HepG2 (cell line): ENCODE measurements around the gene FAM110A. TPM values are rescaled to one million over a fixed set of nuclear protein-coding genes. Genes with fewer than 3 reads are reported as not detected.

ENCODE experiments used
- ATF7 ChIP-seq, 2 experiments: fragments of 450-650 bp in 1 of 2; sonication (generic) in 1 of 2; formaldehyde crosslinking in 1 of 2; IDR thresholded peaks; 2 replicates each; pipeline versions ENCODE4 v1.4.0 to v1.6.1; 2016 to 2020; ENCODE audit warnings: antibody characterized with exemption in 1 of 2, mild to moderate bottlenecking in 1 of 2, missing genetic modification reagents in 1 of 2
- CREB1 ChIP-seq, 2 experiments: fragments of 450-650 bp in 1 of 2; IDR thresholded peaks; 2 replicates each; pipeline ENCODE4 v1.6.1; 2016 to 2017; ENCODE audit warnings: control low read depth in 1 of 2, mild to moderate bottlenecking in 1 of 2, missing compliant biosample characterization in 1 of 2, missing genetic modification characterization in 1 of 2
- ETV6 ChIP-seq: sonication (generic); formaldehyde crosslinking; conservative IDR thresholded peaks from 2 replicates; pipeline ENCODE4 v1.4.0; 2020; ENCODE audit warnings: missing genetic modification reagents
- NKX3-1 ChIP-seq: sonication (generic); formaldehyde crosslinking; IDR thresholded peaks from 2 replicates; pipeline ENCODE4 v1.5.0; 2020; ENCODE audit warnings: missing genetic modification reagents
- PATZ1 ChIP-seq: sonication (generic); formaldehyde crosslinking; IDR thresholded peaks from 2 replicates; pipeline ENCODE4 v1.4.0; 2020; ENCODE audit warnings: missing genetic modification reagents
- PBX2 ChIP-seq: IDR thresholded peaks from 2 replicates; pipeline ENCODE4 v1.6.1; 2016; ENCODE audit warnings: control low read depth
- PCBP1 ChIP-seq: fragments of 200-400 bp; formaldehyde crosslinking; IDR thresholded peaks from 2 replicates; pipeline ENCODE4 v1.6.1; 2017; ENCODE audit warnings: mild to moderate bottlenecking, low read depth, low read length, borderline replicate concordance
- PRDM15 ChIP-seq: sonication (generic); formaldehyde crosslinking; IDR thresholded peaks from 2 replicates; pipeline ENCODE4 v1.4.0; 2020; ENCODE audit warnings: missing genetic modification reagents
- SALL2 ChIP-seq: sonication (generic); formaldehyde crosslinking; IDR thresholded peaks from 2 replicates; pipeline ENCODE4 v1.8.1; 2023; ENCODE audit warnings: mild to moderate bottlenecking, missing genetic modification reagents, inconsistent platforms
- ZBTB21 ChIP-seq: sonication (generic); formaldehyde crosslinking; IDR thresholded peaks from 2 replicates; pipeline ENCODE4 v1.4.0; 2020; ENCODE audit warnings: missing genetic modification reagents
- ZNF253 ChIP-seq: sonication (generic); formaldehyde crosslinking; IDR thresholded peaks from 2 replicates; pipeline ENCODE4 v1.8.0; 2022; ENCODE audit warnings: mild to moderate bottlenecking, missing genetic modification reagents, borderline replicate concordance
- ZNF83 ChIP-seq: sonication (generic); formaldehyde crosslinking; IDR thresholded peaks from 2 replicates; pipeline ENCODE4 v1.4.0; 2020; ENCODE audit warnings: missing genetic modification reagents, mild to moderate bottlenecking, borderline replicate concordance
- polyA plus RNA-seq, 8 experiments: library from polyadenylated mRNA; depleted of rRNA in 3 of 8; stranded (reverse) in 7 of 8; unstranded in 1 of 8; fragments of >200 nt; fragmentation: Illumina TruSeq in 4 of 8; extraction: Trizol in 4 of 8; gene quantifications; 2 replicates each; pipeline versions ENCODE4 v1.2.1 to v1.2.3, GENCODE V29; 2011 to 2016; ENCODE audit warnings: low read depth in 4 of 8, missing spikeins in 1 of 8, mixed read lengths in 1 of 8; ENCODE audit not compliant: insufficient read depth in 1 of 8
- total RNA-seq, 5 experiments: library from RNA; depleted of rRNA; stranded (reverse); fragments of >200 nt; fragmentation: Illumina TruSeq; extraction: Trizol; gene quantifications; 2 replicates each; pipeline ENCODE4 v1.2.3, GENCODE V29; 2016; ENCODE audit warnings: low read depth in 1 of 5

Gene FAM110A
- total and polyA plus RNA-seq, 2 of the 13 experiments (the other 11 are each of a cell fraction or from before 2014, with no cell fraction given) = 1.9 TPM

- TF ChIP-seq PATZ1 (CRISPR knock-in tag) (no peak), PCBP1 (no peak), PBX2 (CRISPR knock-in tag) (no peak), PRDM15 (CRISPR knock-in tag) (no peak), SALL2 (CRISPR knock-in tag) (no peak), ATF7 (IDR thresholded peaks at IDR 0.05) (peak; percentile 61; the same call in 1 of the 2 replicates), ATF7 (CRISPR knock-in tag; IDR thresholded peaks at IDR 0.05) (no peak), ZNF253 (CRISPR knock-in tag) (no peak), ETV6 (CRISPR knock-in tag) (no peak), NKX3-1 (CRISPR knock-in tag) (no peak), ZNF83 (CRISPR knock-in tag) (no peak), ZBTB21 (CRISPR knock-in tag) (peak; percentile 66; the same call in 1 of the 2 replicates), CREB1 (IDR thresholded peaks at IDR 0.05) (peak; percentile 86), CREB1 (CRISPR knock-in tag; IDR thresholded peaks at IDR 0.05) (no peak)
These were observed 55.6 kb downstream of the FAM110A start (continued) for GRCh38 chr20:889106-889505.
